Activated CD8-positive, alpha-beta T cell treated with anti-CD3 and anti-CD28 coated beads for 36 hours (primary cell): ENCODE data around the gene SMIM41. TPM values are rescaled to one million over a fixed set of nuclear protein-coding genes. Genes with fewer than 3 reads are reported as not detected.

Experiments
- ATAC-seq: fragments of 200-7000 bp; cut with Tn5 transposase; one replicate; pipeline ENCODE4 v1.10.0; 2021; ENCODE audit warnings: mild to moderate bottlenecking, moderate library complexity
- CTCF ChIA-PET: fragments of 350-600 bp; sonication (Branson Sonifier 250); formaldehyde crosslinking; loops from one replicate; lab custom pipeline; 2021; ENCODE audit warnings: antibody characterized with exemption; lab: Charles Lee
- POLR2A ChIA-PET: fragments of 350-600 bp; sonication (Branson Sonifier 250); formaldehyde crosslinking; loops from one replicate; lab custom pipeline; 2021; ENCODE audit warnings: antibody characterized with exemption; lab: Charles Lee
- DNase-seq: peaks from one replicate; pipeline ENCODE4 v3.0.0-alpha.2; 2020
- H3K27ac Mint-ChIP-seq: one replicate; pipeline ENCODE4 v1.8.0; 2021; ENCODE audit warnings: mild to moderate bottlenecking, mixed read lengths
- H3K27me3 Mint-ChIP-seq: one replicate; pipeline ENCODE4 v1.8.0; 2021; ENCODE audit warnings: mixed read lengths
- H3K36me3 Mint-ChIP-seq: one replicate; pipeline ENCODE4 v1.8.0; 2021; ENCODE audit warnings: low read depth, mixed read lengths
- H3K4me1 Mint-ChIP-seq: one replicate; pipeline ENCODE4 v1.8.0; 2021; ENCODE audit warnings: low read depth, mixed read lengths
- H3K4me3 Mint-ChIP-seq: one replicate; pipeline ENCODE4 v1.8.0; 2021; ENCODE audit warnings: mild to moderate bottlenecking, moderate library complexity, mixed read lengths
- H3K9me3 Mint-ChIP-seq: one replicate; pipeline ENCODE4 v1.8.0; 2021; ENCODE audit warnings: mixed read lengths
- intact Hi-C: fragments of 100-400 bp; cut with micrococcal nuclease; formaldehyde crosslinking; loops from one replicate; pipeline ENCODE4 v1.10.0; 2022
- total RNA-seq, 2 experiments: library from RNA; stranded (reverse); gene quantifications; one replicate each; pipeline ENCODE4 v1.2.3, GENCODE V29; 2021
- TF ChIP-seq, protein P1 (sequence below): fragments of 200-600 bp; IDR thresholded peaks from one replicate; pipeline ENCODE4 v1.8.0; 2022; ENCODE audit warnings: antibody characterized with exemption, mild to moderate bottlenecking

The SMIM41 gene
- total RNA-seq, 2 experiments from 2014 or later: not detected

DNA sequence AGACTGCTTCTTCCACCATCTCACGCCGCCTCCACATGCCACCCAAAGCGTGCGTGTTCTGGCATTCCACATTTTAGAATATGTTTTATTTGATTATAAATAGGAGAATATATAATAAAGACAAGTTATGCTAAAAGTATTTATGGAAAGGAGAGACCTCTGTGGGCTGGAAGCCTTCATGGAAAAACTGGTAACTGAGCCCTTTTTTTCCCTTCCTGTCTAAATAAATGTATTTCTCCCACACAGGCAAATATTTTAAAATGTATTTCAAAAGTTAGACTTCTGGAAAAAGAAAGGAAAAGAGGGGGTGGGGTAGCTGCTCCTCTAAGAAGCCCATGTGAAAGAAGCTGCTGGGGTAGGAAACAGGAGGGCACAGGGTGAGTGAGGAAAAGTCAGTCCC, 44.3 kb upstream of the SMIM41 start:
- ATAC-seq (no peak), DNase-seq (no peak)
- H3K27ac Mint-ChIP-seq: no peak overlapping the region
- intact Hi-C loops: no loop called here
- H3K4me1 Mint-ChIP-seq: peaks cover 61% of the 10 kb centered on the region
- TF ChIP-seq, protein P1, sequence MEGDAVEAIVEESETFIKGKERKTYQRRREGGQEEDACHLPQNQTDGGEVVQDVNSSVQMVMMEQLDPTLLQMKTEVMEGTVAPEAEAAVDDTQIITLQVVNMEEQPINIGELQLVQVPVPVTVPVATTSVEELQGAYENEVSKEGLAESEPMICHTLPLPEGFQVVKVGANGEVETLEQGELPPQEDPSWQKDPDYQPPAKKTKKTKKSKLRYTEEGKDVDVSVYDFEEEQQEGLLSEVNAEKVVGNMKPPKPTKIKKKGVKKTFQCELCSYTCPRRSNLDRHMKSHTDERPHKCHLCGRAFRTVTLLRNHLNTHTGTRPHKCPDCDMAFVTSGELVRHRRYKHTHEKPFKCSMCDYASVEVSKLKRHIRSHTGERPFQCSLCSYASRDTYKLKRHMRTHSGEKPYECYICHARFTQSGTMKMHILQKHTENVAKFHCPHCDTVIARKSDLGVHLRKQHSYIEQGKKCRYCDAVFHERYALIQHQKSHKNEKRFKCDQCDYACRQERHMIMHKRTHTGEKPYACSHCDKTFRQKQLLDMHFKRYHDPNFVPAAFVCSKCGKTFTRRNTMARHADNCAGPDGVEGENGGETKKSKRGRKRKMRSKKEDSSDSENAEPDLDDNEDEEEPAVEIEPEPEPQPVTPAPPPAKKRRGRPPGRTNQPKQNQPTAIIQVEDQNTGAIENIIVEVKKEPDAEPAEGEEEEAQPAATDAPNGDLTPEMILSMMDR: no peak
- H3K27me3 Mint-ChIP-seq: no peaks in the 10 kb centered on the region
- POLR2A ChIA-PET: interaction anchor here (2.2 kb wide), 1 partner anchor 10 kb away, joined by 6 read pairs; no protein-coding TSS in a partner anchor
- no peaks in the 10 kb centered on the region for H3K9me3 Mint-ChIP-seq
- CTCF ChIA-PET: interaction anchor here (0.8 to 19.6 kb wide), 5 partner anchors 11 to 86 kb away, joined by 3 to 313 read pairs (median 3); no protein-coding TSS in a partner anchor
- no peak overlapping the region for H3K4me3 Mint-ChIP-seq
- H3K36me3 Mint-ChIP-seq: peaks cover 7% of the 10 kb centered on the region

DNA sequence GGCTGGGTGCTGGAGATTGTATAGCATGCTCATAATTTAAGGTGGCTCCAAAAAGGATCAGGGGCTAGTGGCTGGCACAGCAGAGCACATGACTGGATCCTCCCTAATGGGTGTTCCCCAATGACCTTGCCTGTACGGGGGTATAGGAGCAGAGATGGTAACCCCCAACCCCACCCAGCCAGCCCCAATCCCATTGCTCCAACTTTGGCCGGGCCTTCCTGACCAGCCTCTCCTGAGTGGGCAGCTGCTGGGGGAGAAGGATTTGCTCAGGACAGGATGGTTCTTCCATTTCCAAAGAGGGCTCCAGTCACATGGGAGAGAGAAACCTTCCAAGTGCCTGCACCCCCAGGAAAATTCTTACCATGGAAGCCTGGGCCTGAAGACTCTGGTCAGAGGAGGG, 43.6 kb upstream of the SMIM41 start:
- DNase-seq (no peak), ATAC-seq (no peak)
- Mint-ChIP-seq H3K27ac (peak overlapping the region; percentile 71), H3K27me3 (no peaks in the 10 kb centered on the region), H3K9me3 (no peaks in the 10 kb centered on the region), H3K36me3 (peaks cover 7% of the 10 kb centered on the region), H3K4me3 (peak overlapping the region; percentile 65), H3K4me1 (peaks cover 68% of the 10 kb centered on the region)
- ChIA-PET CTCF (interaction anchor here (1.2 to 19.6 kb wide), 4 partner anchors 12 to 47 kb away, joined by 3 to 310 read pairs (median 4); no protein-coding TSS in a partner anchor), POLR2A (interaction anchor here (1.1 to 2.2 kb wide), 2 partner anchors 10 to 15 kb away, joined by 6 to 9 read pairs; partner anchors contain the start of gene NR4A1)
- intact Hi-C loops: no loop called here
- TF ChIP-seq, protein P1: no peak

DNA sequence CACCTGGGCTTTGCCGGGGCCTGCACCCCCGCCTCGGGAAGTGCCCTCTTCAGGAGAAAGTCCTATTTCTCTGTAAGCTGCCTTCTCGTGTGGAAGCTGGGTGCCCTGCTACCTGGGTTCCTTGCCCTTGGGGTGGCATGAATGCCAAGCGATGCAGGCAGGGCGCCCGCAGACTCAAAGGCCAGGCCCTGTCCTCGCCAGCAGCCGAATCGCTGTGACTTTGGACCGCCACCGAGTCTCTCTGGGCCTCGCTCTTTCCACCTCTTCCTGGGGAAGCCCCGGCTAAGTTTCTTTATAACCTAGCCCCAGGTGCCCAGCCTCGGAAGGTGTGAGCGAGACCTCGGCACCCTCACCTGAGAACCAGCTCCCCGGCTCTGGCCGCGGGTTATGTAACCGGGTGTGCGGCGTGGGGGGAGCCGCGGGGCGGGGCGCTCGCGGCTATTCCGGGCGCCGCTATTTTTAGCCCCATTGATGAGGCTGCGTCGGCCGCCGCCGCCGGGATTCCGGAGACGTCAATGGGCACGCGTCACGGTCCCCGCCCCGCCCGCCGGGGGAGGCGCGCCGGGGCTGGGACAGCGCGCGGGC, 42.8 kb upstream of the SMIM41 start:
- no peaks in the 10 kb centered on the region for H3K9me3 Mint-ChIP-seq
- H3K4me1 Mint-ChIP-seq: peaks cover 76% of the 10 kb centered on the region
- no peaks in the 10 kb centered on the region for H3K27me3 Mint-ChIP-seq
- H3K27ac Mint-ChIP-seq: peak overlapping the region; percentile 71
- CTCF ChIA-PET: interaction anchor here (1.3 to 19.6 kb wide), 3 partner anchors 13 to 46 kb away, joined by 4 to 310 read pairs (median 5); partner anchors contain the start of gene NR4A1
- TF ChIP-seq, protein P1: no peak
- POLR2A ChIA-PET: interaction anchor here (0.7 to 1.1 kb wide), 2 partner anchors 12 to 15 kb away, joined by 3 to 9 read pairs; partner anchors contain the start of gene NR4A1
- peak; percentile 84 for DNase-seq
- peak; percentile 40 for ATAC-seq
- intact Hi-C loops: no loop called here
- peak overlapping the region; percentile 65 for H3K4me3 Mint-ChIP-seq
- H3K36me3 Mint-ChIP-seq: peaks cover 8% of the 10 kb centered on the region

DNA sequence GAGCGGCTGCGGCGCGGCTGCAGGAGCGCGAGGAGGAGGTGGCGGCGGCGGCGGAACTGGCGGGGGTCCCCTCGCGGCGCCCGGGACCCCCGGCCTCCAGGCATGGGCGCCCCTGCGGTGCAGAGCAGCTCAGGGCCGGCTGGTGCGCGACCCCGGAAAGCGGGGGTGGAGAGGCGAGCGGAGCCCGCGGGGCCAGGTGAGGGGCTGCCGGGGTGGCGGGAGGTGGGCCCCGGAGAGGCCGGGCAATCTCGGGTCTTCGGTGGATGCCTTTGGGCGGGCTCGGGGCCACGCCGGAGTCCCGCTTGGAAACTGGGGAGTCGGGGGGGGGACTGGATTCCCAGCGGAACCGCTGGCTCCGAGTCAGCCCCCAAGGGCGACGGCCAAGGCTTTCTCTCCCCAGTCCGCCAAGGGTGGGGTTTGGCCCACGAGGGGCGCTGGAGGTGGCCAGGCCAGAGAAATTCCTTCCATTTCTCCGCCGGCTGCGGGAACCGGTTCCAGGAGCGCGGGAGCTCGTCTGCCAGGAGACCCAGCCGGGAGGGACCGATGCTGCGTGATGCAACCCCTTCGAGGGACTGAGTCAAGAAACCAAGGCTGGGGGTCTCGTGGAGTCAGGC, 42.1 kb upstream of the SMIM41 start:
- Mint-ChIP-seq H3K4me3 (peak overlapping the region; percentile 86), H3K36me3 (peaks cover 14% of the 10 kb centered on the region), H3K27me3 (no peaks in the 10 kb centered on the region), H3K9me3 (no peaks in the 10 kb centered on the region), H3K27ac (peak overlapping the region; percentile 59), H3K4me1 (peaks cover 77% of the 10 kb centered on the region)
- POLR2A ChIA-PET: interaction anchor here (0.6 to 1.1 kb wide), 3 partner anchors 14 to 1465 kb away, joined by 3 to 9 read pairs (median 3); partner anchors contain the start of gene NR4A1
- CTCF ChIA-PET: interaction anchor here (1.1 to 19.6 kb wide), 5 partner anchors 8 to 84 kb away, joined by 4 to 310 read pairs (median 5); partner anchors contain the start of gene NR4A1
- TF ChIP-seq, protein P1: no peak
- DNase-seq: peak; percentile 49
- intact Hi-C loops: no loop called here
- ATAC-seq: no peak
